ENCODE data around the gene DDX55. TPM values are rescaled to one million over a fixed set of nuclear protein-coding genes. Genes with fewer than 3 reads are reported as not detected.

Gene DDX55
- polyA plus RNA-seq, 1 of the 3 experiments (the other 2 are of a cell fraction) = 25.8 TPM

GRCh38 chr12:123621619-123622530 is 20.0 kb downstream of the DDX55 start:
- H3K9me2 ChIP-seq = no peaks in the 10 kb centered on the region
- no peaks in the 10 kb centered on the region for H3K79me2 ChIP-seq (ENCODE audit: insufficient read depth)
- no peaks in the 10 kb centered on the region for H3K9me3 ChIP-seq
- H3K36me3 ChIP-seq (replicated peaks in 1 of 2; ENCODE audit: control insufficient read depth in 1 of 2, insufficient read depth in 2 of 2, low read length in 1 of 2) = peaks cover 68% of the 10 kb centered on the region in 2 experiments
- H2AFZ ChIP-seq (ENCODE audit: low read depth) = no peak overlapping the region
- DNase-seq = no peak
- WGBS (ENCODE audit: low lambda C conversion rate) = 91% methylated on average over 15 of the region's 15 CpGs
- no peak overlapping the region for H3K4me3 ChIP-seq (ENCODE audit: low read depth in 2 of 2, low read length in 1 of 2)
- H3K4me1 ChIP-seq (ENCODE audit: control insufficient read depth in 1 of 2, insufficient read depth in 2 of 2, low read depth in 1 of 2, low read length in 1 of 2) = no peaks in the 10 kb centered on the region
- no peaks in the 10 kb centered on the region for H4K20me1 ChIP-seq (ENCODE audit: insufficient read depth)
- TF ChIP-seq MXI1 (IDR thresholded peaks at IDR 0.05; ENCODE audit: low read depth, low read length) = no peak
- no peak for TF ChIP-seq ELF1 (IDR thresholded peaks at IDR 0.05)
- TF ChIP-seq TEAD4 (IDR thresholded peaks at IDR 0.05; ENCODE audit: borderline replicate concordance, insufficient read depth) = no peak
- no peak overlapping the region for H3K4me2 ChIP-seq
- H3K27me3 ChIP-seq (ENCODE audit: insufficient read depth) = no peaks in the 10 kb centered on the region
- CTCF ChIA-PET = no interaction called here
- POLR2A ChIA-PET = interaction anchor here (0.6 to 1.0 kb wide), 3 partner anchors 20 to 353 kb away, joined by 3 to 4 read pairs (median 3); partner anchors contain the start of gene DDX55
- no peak overlapping the region for H3K9ac ChIP-seq
- peaks cover 44% of the 10 kb centered on the region for H3F3A ChIP-seq (replicated peaks; ENCODE audit: insufficient read depth)
- no peak overlapping the region for H3K27ac ChIP-seq (ENCODE audit: low read depth in 2 of 2, low read length in 1 of 2)

GRCh38 chr12:123633379-123634141 is 31.7 kb downstream of the DDX55 start, which contains the start of the genes EIF2B1 and GTF2H3:
Gene EIF2B1 (minus strand): TSS chr12:123633686. CDS start chr12:123633557, 129 bp downstream.
Gene GTF2H3 (plus strand): TSS chr12:123633829. CDS start chr12:123633860, 31 bp downstream.
- Histone ChIP-seq H3K9me2 (no peaks in the 10 kb centered on the region), H3K27ac (ENCODE audit: low read depth in 2 of 2, low read length in 1 of 2) (peak within 1 kb of the TSS; percentile 77 to 80), H3K36me3 (replicated peaks in 1 of 2; ENCODE audit: control insufficient read depth in 1 of 2, insufficient read depth in 2 of 2, low read length in 1 of 2) (peaks cover 23 to 29% of the 10 kb centered on the region in 2 experiments), H3F3A (replicated peaks; ENCODE audit: insufficient read depth) (no peaks in the 10 kb centered on the region), H3K4me3 (ENCODE audit: low read depth in 2 of 2, low read length in 1 of 2) (peak within 1 kb of the TSS; percentile 86 to 98), H2AFZ (ENCODE audit: low read depth) (peak within 1 kb of the TSS; percentile 86; the same call in 1 of the 2 replicates), H3K79me2 (ENCODE audit: insufficient read depth) (peaks cover 79% of the 10 kb centered on the region), H3K4me1 (ENCODE audit: control insufficient read depth in 1 of 2, insufficient read depth in 2 of 2, low read depth in 1 of 2, low read length in 1 of 2) (peaks cover 4 to 9% of the 10 kb centered on the region in 2 experiments; a peak in 3 of 4 replicates), H4K20me1 (ENCODE audit: insufficient read depth) (no peaks in the 10 kb centered on the region), H3K27me3 (ENCODE audit: insufficient read depth) (no peaks in the 10 kb centered on the region), H3K9ac (peak within 1 kb of the TSS; percentile 97), H3K4me2 (peak within 1 kb of the TSS; percentile 88), H3K9me3 (no peaks in the 10 kb centered on the region)
- ChIA-PET POLR2A (interaction anchor here (0.8 to 1.5 kb wide), 2 partner anchors 401 to 628 kb away, joined by 3 to 4 read pairs; partner anchors contain the start of gene MPHOSPH9), CTCF (interaction anchor here (0.7 to 0.9 kb wide), 2 partner anchors 38 to 158 kb away, joined by 3 read pairs; partner anchors contain the start of gene TCTN2)
- peak; percentile 97 for DNase-seq
- WGBS (ENCODE audit: low lambda C conversion rate) = 0% methylated on average over 12 of the region's 52 CpGs
- TF ChIP-seq MXI1 (IDR thresholded peaks at IDR 0.05; ENCODE audit: low read depth, low read length) (peak; percentile 99), RXRA (IDR thresholded peaks at IDR 0.05; ENCODE audit: borderline replicate concordance, low read depth) (no peak), TAF1 (IDR thresholded peaks at IDR 0.05; ENCODE audit: borderline replicate concordance, low read depth, low read length) (peak; percentile 96), USF1 (IDR thresholded peaks at IDR 0.05; ENCODE audit: borderline replicate concordance, low read depth) (no peak), NRF1 (IDR thresholded peaks at IDR 0.05; ENCODE audit: low read depth, low read length) (peak; percentile 44; the same call in 1 of the 2 replicates), JUND (IDR thresholded peaks at IDR 0.05) (no peak), NFIC (IDR thresholded peaks at IDR 0.05; ENCODE audit: borderline replicate concordance) (peak; percentile 18; the same call in 1 of the 2 replicates), MEF2A (IDR thresholded peaks at IDR 0.05; ENCODE audit: borderline replicate concordance, low read depth) (no peak), FOSL2 (IDR thresholded peaks at IDR 0.05; ENCODE audit: borderline replicate concordance, low read depth) (no peak), USF2 (IDR thresholded peaks at IDR 0.05; ENCODE audit: borderline replicate concordance, low read depth, low read length) (no peak), GATA2 (CRISPR knock-in tag; IDR thresholded peaks at IDR 0.05) (no peak), CHD2 (IDR thresholded peaks at IDR 0.05; ENCODE audit: low read length, partially characterized antibody) (peak; percentile 89), RCOR1 (IDR thresholded peaks at IDR 0.05; ENCODE audit: low read length) (no peak), TEAD4 (IDR thresholded peaks at IDR 0.05; ENCODE audit: borderline replicate concordance, insufficient read depth) (no peak), YY1 (IDR thresholded peaks at IDR 0.05; ENCODE audit: low read depth) (peak; percentile 82), SIN3A (IDR thresholded peaks at IDR 0.05; ENCODE audit: borderline replicate concordance, low read depth, low read length) (peak; percentile 97), ZBTB33 (IDR thresholded peaks at IDR 0.05; ENCODE audit: borderline replicate concordance, low read depth) (0 out of 2 replicates have a peak, but pooled peaks have one; percentile 40), IRF3 (IDR thresholded peaks at IDR 0.05; ENCODE audit: low read depth, low read length) (no peak)

All from SK-N-SH (cell line).